PFSK-1 (cell line): Measurements from ENCODE around the gene EIF4B.

Source experiments
- FOXP2 ChIP-seq: optimal IDR thresholded peaks from 2 replicates; pipeline ENCODE3; 2011; ENCODE audit warnings: borderline replicate concordance, control low read depth, inconsistent platforms; ENCODE audit not compliant: insufficient read depth; ENCODE audit errors: extremely low read length, extremely low read depth
- POLR2AphosphoS5 ChIP-seq: IDR thresholded peaks from 2 replicates; pipeline ENCODE4 v1.6.1; 2012; ENCODE audit warnings: low read depth, mild to moderate bottlenecking, control low read depth, low read length, moderate library complexity
- SIN3A ChIP-seq: IDR thresholded peaks from 2 replicates; pipeline ENCODE4 v1.6.1; 2012; ENCODE audit warnings: mild to moderate bottlenecking, low read length, moderate library complexity, borderline replicate concordance; ENCODE audit not compliant: insufficient read depth
- TAF1 ChIP-seq: IDR thresholded peaks from 2 replicates; pipeline ENCODE4 v1.6.1; 2012; ENCODE audit warnings: low read length, control low read depth, borderline replicate concordance; ENCODE audit not compliant: insufficient read depth
- TF ChIP-seq, protein P1 (sequence below), 2 experiments: IDR thresholded peaks; 2 replicates each; pipeline versions ENCODE4 v1.6.1 to v1.8.0; 2011 to 2012; ENCODE audit warnings: low read depth in 2 of 2, low read length in 2 of 2, control low read depth in 1 of 2, inconsistent platforms in 1 of 2, mild to moderate bottlenecking in 1 of 2, moderate library complexity in 1 of 2; ENCODE audit not compliant: insufficient read depth in 1 of 2

The EIF4B gene

DNA sequence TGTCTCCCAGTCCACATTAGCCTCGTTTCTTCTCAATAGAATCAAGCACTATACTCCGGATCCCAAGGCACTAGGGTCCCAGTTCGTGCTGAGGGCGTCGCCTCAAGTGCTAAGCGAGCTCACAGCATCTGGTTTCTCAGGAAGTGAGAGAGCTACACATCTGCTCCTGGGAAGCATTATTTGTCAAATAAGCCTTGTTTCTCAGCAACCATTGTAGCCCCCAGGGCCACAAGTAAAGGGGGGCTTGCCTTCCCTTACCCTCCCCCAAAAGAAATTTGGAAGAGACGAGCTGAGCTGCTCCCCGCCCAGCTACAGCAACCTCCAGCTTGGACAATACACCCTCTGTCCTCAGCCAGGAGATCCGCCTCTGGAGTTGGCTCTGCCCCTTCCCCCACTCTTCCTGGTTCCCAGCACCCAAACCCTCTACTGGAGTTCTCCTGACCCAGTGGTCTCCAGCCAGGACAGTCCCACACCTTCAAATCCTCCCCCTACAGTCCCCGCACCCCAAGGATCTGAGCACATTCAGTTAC lies 37.9 kb downstream of the EIF4B start:
- no peak for TF ChIP-seq SIN3A
- no peak for TF ChIP-seq FOXP2

DNA sequence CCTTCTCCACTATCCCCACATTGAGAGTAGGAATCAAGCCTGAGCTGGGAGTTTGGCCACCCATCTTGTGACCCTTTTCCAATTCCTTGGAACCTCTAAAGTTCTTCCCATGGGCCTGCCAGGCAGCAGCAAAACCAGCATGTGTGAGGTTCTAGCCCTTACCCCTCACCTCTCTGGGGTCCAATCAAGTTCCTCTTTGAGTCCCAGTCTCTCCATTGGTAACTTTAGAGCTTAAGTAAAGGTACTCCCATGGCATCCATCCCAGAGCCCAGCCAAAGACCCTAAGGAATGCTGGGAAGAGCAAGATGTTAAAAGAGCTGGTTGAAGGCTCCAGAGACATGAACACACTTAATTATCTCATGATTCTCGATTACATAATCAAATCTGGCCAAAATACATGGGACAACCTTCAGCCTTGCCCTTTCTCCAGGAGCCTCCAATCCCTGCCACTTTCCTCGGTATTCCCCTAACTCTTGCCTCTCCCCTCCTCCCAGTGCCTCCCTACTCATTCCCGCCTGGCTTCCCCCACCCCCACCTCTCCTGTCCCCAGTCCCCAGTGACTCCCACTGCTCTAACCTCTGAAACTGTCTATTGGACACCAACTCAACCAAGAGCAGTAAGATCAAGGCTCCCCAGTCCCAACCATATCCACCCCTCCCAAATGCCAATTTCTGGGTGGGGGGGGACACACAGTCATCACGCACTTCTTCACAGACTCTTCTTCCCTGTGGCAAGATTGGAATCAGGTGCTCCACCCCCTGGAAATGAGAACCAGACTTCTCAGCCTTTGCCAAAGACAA lies 38.8 kb downstream of the EIF4B start:
- TF ChIP-seq SIN3A (no peak), TAF1 (no peak), POLR2AphosphoS5 (no peak), FOXP2 (no peak)
- TF ChIP-seq, protein P1, sequence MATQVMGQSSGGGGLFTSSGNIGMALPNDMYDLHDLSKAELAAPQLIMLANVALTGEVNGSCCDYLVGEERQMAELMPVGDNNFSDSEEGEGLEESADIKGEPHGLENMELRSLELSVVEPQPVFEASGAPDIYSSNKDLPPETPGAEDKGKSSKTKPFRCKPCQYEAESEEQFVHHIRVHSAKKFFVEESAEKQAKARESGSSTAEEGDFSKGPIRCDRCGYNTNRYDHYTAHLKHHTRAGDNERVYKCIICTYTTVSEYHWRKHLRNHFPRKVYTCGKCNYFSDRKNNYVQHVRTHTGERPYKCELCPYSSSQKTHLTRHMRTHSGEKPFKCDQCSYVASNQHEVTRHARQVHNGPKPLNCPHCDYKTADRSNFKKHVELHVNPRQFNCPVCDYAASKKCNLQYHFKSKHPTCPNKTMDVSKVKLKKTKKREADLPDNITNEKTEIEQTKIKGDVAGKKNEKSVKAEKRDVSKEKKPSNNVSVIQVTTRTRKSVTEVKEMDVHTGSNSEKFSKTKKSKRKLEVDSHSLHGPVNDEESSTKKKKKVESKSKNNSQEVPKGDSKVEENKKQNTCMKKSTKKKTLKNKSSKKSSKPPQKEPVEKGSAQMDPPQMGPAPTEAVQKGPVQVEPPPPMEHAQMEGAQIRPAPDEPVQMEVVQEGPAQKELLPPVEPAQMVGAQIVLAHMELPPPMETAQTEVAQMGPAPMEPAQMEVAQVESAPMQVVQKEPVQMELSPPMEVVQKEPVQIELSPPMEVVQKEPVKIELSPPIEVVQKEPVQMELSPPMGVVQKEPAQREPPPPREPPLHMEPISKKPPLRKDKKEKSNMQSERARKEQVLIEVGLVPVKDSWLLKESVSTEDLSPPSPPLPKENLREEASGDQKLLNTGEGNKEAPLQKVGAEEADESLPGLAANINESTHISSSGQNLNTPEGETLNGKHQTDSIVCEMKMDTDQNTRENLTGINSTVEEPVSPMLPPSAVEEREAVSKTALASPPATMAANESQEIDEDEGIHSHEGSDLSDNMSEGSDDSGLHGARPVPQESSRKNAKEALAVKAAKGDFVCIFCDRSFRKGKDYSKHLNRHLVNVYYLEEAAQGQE (IDR thresholded peaks at IDR 0.05; ENCODE audit: insufficient read depth in 1 of 2, low read depth in 2 of 2, low read length in 2 of 2), result no peak

DNA sequence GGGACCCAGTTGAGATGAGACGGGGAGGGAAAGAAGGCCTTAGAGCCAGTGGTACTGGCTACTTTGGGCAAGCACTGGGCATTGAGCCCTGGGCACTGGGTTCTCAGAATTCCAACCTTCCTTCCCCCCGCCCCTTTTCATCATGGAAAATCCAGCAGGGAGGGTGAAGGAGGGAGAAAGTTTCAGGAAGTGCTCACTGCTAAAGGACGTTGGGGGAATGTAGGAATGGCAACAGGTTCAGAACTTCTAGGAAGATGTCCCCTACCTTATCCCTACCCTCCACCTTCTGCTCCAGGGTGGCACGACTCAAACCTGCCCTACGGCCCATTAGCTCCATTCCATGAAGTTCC lies 39.4 kb downstream of the EIF4B start:
- TF ChIP-seq POLR2AphosphoS5 (no peak), FOXP2 (no peak), SIN3A (no peak), TAF1 (no peak)
- TF ChIP-seq, protein P1 (IDR thresholded peaks at IDR 0.05; ENCODE audit: insufficient read depth in 1 of 2, low read depth in 2 of 2, low read length in 2 of 2), result no peak

DNA sequence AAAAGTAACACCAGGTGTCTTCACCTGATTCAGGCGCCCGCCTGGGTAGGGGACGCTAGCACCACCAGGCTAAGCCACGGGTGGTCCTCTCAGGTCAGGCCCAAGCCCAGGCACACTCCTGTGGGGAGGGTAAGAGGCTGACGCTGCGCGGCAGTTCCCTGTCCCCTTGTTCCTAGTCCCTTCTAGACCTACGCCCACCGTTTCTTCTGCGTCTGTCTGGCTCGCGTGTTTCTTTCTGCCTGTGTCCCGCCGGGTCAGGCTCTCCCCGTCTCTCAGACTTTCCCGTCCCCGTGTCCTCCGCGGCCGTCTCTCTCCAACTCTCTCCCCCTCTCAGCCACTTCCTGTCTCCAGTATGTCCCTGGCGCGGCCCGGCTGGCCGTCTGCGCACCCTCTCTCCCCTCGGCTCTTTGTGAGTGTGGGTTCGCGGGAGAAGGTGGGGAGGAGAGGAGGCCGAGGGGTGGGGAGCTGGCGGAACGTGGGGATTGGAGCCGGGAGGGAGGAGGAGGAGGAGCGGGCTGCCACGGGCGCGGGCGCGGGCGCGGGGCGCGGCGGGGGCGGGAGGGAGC lies 40.5 kb downstream of the EIF4B start:
- no peak for TF ChIP-seq FOXP2
- TF ChIP-seq POLR2AphosphoS5, result peak; percentile 35; the same call in 1 of the 2 replicates

DNA sequence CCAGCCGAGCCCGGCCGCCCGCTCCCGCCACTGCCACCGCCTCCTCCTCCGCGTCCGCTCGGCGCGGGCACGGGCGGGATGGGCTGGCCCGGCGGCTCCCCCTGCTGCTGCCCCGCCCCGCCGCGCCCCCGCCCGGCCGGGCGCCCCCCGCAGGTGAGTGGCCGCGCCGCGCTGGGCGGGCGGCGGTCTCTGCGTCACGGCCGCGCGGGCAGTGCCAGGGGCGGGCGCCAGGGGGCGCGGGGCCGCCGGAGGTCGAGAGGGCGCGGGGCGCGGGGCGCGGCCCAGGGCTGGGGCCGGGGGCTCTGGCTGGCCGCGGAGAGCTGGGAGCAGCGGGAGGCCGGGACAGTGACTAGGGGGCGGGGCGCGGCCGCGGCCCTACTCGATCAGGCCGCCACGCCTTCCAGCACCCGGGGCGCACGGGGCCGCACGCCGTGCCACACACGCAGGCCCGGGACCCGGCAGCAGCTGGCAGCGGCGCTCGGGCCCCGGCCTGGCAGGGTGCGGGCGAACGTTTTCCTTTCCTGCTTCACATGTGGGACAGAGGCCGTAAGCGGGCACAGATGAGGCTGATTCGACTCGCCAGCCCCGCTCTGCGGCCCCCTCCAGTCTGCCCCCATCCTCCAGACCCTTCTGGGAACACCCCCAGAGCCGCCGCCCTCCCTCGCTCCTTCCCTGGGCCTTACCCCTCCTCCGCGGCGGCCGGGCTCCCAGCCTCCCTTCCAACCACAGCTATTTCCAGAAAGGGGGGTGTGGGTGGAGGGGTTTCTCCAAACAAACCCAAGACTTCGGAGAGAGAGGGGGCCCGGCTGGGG lies 41.2 kb downstream of the EIF4B start:
- TF ChIP-seq, protein P1 (IDR thresholded peaks at IDR 0.05; ENCODE audit: insufficient read depth in 1 of 2, low read depth in 2 of 2, low read length in 2 of 2), result no peak
- TF ChIP-seq TAF1 (no peak), SIN3A (no peak), POLR2AphosphoS5 (no peak), FOXP2 (no peak)
